Esophagus squamous epithelium (tissue), 5 donors: Measurements from ENCODE around the gene PRKCA. TPM values are rescaled to one million over a fixed set of nuclear protein-coding genes. Genes with fewer than 3 reads are reported as not detected.

Experiments used
- DNase-seq: peaks from one replicate; lab custom pipeline; 2025; lab: John Stamatoyannopoulos, UW
- H3K27ac ChIP-seq, 4 donors: fragments of 200-600 bp; sonication (generic); one replicate each; pipeline ENCODE4 v1.5.1; 2016 to 2019; ENCODE audit warnings: mild to moderate bottlenecking in 1 of 4
- H3K27me3 ChIP-seq, 4 donors: fragments of 200-600 bp; sonication (generic); 1 replicate in 3 of 4; 2 replicates in 1 of 4; pipeline versions ENCODE4 v1.5.1 to v1.6.0; 2017 to 2021; ENCODE audit warnings: antibody characterized with exemption in 1 of 4
- H3K36me3 ChIP-seq, 3 donors: fragments of 200-600 bp; sonication (generic); one replicate each; pipeline ENCODE4 v1.5.1; 2016 to 2019
- H3K4me1 ChIP-seq, 3 donors: fragments of 200-600 bp; sonication (generic); one replicate each; pipeline ENCODE4 v1.5.1; 2017 to 2019
- H3K4me3 ChIP-seq, 4 donors: fragments of 200-600 bp; sonication (generic); 1 replicate in 3 of 4; 2 replicates in 1 of 4; pipeline ENCODE4 v1.5.1; 2016 to 2019; ENCODE audit warnings: mild to moderate bottlenecking in 2 of 4, moderate library complexity in 1 of 4
- H3K9me3 ChIP-seq, 3 donors: fragments of 200-600 bp; sonication (generic); one replicate each; pipeline ENCODE4 v1.5.1; 2016 to 2019
- CTCF ChIP-seq, 6 experiments: fragments of 450-650 bp in 4 of 6; fragments of 200-600 bp in 2 of 6; sonication (generic) in 2 of 6; IDR thresholded peaks; one replicate each; pipeline ENCODE4 v1.5.1; 2016 to 2019; ENCODE audit warnings: antibody characterized with exemption in 6 of 6, mild to moderate bottlenecking in 4 of 6, moderate library complexity in 4 of 6
- POLR2A ChIP-seq, 4 donors: fragments of 450-650 bp; IDR thresholded peaks; one replicate each; pipeline ENCODE4 v1.6.1; 2017; ENCODE audit warnings: antibody characterized with exemption in 4 of 4, mild to moderate bottlenecking in 4 of 4, moderate library complexity in 3 of 4
- WGBS, 2 donors: methylation state at CpG; one replicate each; pipeline ENCODE4 v1.1.5; 2018; 5-methylcytosine and 5-hydroxymethylcytosine counted together
- intact Hi-C: fragments of 100-400 bp; cut with DNase I; formaldehyde crosslinking; loops from one replicate; pipeline ENCODE4 v1.15.0; 2022
- total RNA-seq, 4 donors: library from RNA; depleted of rRNA; stranded (reverse); fragments of >200 nt; gene quantifications; one replicate each; pipeline ENCODE4 v1.1.0, GENCODE V29; 2016
- donor health status: DM: yes; HTN: yes; CAD: no.

The PRKCA gene
- total RNA-seq, 4 donors from 2014 or later, result 2.4 to 9.2 (median 4.2) TPM

DNA sequence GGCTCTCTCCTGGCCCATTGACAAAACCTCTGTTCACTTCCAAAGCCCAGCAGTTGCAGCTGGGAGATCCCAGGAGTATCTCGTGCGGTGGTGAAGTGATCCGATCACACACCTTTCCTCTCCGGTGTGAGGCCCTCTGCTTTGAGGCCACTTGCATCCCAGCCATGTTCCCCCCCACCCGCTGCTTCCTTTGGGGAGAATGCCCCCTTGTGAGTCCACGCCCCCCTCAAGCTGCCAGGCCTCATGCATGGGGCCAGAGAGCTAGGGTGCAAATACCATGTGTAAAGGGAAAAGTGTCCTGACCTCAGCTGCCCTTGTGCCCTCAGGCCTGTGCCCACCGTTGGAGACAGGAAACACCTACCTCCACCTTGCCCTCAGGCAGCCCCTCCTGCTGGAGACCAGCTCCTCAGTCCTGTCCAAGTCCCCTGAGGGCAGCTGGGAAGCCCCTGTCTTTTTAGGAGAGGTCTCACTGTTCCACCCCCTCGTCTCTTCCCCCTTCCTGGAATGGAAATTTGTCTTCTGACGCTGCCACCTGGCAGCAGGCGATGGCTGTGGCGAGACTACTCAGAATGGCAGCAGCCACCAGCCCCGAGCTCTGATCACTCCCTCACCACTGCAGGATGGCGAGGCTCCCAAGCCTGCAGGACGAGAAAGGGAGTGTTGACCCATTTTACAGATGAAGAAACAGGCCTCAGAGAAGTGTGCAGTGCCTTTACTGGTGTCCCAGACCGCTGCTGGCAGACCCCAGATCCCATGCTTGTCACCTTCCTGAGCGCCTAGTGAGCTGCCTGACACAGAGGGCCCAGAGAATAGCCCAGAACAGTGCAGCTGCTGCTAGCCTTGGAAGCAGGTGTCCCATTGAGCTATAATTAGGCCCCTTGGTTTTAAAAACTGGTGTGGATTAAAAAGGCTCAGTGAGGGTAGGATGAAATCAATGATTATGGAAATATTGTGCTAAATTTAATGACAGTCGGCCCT is 411.9 kb downstream of the PRKCA start:
- no peaks in the 10 kb centered on the region for H3K36me3 ChIP-seq
- no peak overlapping the region for H3K4me3 ChIP-seq
- 84% methylated on average over 4 to 8 of the region's 17 CpGs for WGBS, 2 donors
- no peaks in the 10 kb centered on the region for H3K9me3 ChIP-seq
- peaks cover 0 to 20% (median 0%) of the 10 kb centered on the region in 3 donors for H3K4me1 ChIP-seq
- no peak overlapping the region for H3K27ac ChIP-seq
- no peak for TF ChIP-seq CTCF (IDR thresholded peaks at IDR 0.05)
- TF ChIP-seq POLR2A (IDR thresholded peaks at IDR 0.05), result no peak
- intact Hi-C loops, result loop anchor here (5.0 kb wide), 1 partner anchor 193 kb away; no protein-coding TSS in a partner anchor
- no peak for DNase-seq
- H3K27me3 ChIP-seq, result no peaks in the 10 kb centered on the region

DNA sequence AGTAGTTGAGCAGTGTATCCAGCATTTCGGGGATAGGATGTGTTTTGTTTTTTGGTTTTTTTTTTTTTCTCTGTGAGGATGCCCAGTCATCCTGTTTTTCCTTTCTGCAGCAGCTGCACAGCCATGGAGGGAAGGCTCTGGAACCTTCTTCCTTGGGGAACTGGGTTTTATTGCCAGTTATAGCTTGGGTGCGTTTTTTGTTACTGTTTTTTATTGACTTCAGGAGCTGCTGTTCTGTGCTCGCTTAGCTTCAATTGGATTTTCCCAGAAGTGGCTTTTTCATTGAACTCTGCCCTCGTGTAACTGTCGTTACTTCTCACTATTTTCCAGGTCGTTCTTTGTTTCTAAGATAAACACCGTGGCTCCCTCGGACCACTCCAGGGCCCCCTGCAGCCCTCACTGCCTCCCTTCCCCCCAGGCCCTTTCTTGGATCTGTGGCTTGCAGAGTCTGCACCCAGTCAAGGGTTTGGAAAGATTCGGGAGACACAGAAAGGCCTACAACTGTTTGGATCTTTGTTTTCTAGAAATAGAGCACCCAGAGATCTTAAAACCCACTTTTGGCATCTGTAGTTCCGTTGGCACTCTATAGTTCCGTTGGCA is 412.8 kb downstream of the PRKCA start:
- H3K27me3 ChIP-seq, result no peaks in the 10 kb centered on the region
- TF ChIP-seq CTCF (IDR thresholded peaks at IDR 0.05), result no peak
- no peak for TF ChIP-seq POLR2A (IDR thresholded peaks at IDR 0.05)
- intact Hi-C loops, result loop anchor here (5.0 kb wide), 1 partner anchor 192 kb away; no protein-coding TSS in a partner anchor
- H3K36me3 ChIP-seq, result no peaks in the 10 kb centered on the region
- H3K27ac ChIP-seq, result no peak overlapping the region
- no peak overlapping the region for H3K4me3 ChIP-seq
- no peak for DNase-seq
- 55% methylated on average over 11 of the region's 11 CpGs for WGBS, 2 donors
- peaks cover 0 to 20% (median 0%) of the 10 kb centered on the region in 3 donors for H3K4me1 ChIP-seq
- no peaks in the 10 kb centered on the region for H3K9me3 ChIP-seq

GRCh38 chr17:66715745-66716156 is 413.3 kb downstream of the PRKCA start:
- Histone ChIP-seq H3K36me3 (no peaks in the 10 kb centered on the region), H3K4me3 (no peak overlapping the region), H3K27me3 (no peaks in the 10 kb centered on the region), H3K9me3 (no peaks in the 10 kb centered on the region), H3K27ac (no peak overlapping the region), H3K4me1 (peaks cover 0 to 20% (median 0%) of the 10 kb centered on the region in 3 donors)
- intact Hi-C loops, result loop anchor here (5.0 kb wide), 1 partner anchor 192 kb away; no protein-coding TSS in a partner anchor
- WGBS, 2 donors, result 29 to 30% methylated on average over 3 of the region's 3 CpGs
- peak; percentile 22 to 81 (median 68) for TF ChIP-seq CTCF (IDR thresholded peaks at IDR 0.05)
- no peak for TF ChIP-seq POLR2A (IDR thresholded peaks at IDR 0.05)
- DNase-seq, result no peak

DNA sequence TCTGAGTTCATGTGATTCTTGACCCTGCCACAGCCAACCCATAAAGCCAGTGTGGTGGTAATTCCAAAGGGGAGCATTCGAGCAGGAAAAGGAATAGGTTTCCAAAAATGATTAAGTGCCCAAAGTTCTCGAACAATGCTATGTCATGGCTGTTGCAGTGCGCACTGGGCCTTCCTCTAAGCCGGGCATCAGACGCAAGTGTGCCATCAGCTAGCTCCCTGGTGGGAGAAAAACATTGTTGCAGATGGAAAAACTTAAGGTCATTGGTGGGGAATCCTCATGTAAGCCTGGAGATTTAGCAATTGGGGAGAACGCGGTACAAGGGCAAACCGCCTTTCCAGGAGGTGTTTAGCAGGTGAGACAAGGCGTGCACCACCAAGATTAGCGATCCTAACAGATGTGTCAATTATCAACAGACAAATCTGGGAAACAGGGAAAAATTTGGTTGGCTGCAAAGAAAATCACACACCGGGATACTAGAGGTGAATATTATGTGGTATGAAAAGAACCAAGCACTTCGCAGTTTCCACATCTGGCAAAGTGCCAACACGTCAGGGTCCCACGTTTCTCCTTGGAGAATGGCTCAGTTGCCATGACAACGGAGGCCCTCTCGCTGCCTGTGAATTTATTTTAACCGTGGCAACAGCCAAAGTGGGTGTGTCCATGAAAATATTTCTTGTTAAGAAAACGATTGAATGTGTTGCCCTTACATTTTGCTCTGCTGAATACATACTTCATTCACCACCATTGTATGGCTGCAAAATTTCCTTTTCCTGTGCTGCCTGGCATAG is 414.0 kb downstream of the PRKCA start:
- Histone ChIP-seq H3K36me3 (no peaks in the 10 kb centered on the region), H3K4me3 (no peak overlapping the region), H3K4me1 (peaks cover 0 to 19% (median 0%) of the 10 kb centered on the region in 3 donors), H3K27me3 (no peaks in the 10 kb centered on the region), H3K9me3 (no peaks in the 10 kb centered on the region), H3K27ac (no peak overlapping the region)
- intact Hi-C loops, result loop anchor here (5.0 kb wide), 1 partner anchor 191 kb away; no protein-coding TSS in a partner anchor
- no peak for TF ChIP-seq POLR2A (IDR thresholded peaks at IDR 0.05)
- no peak for TF ChIP-seq CTCF (IDR thresholded peaks at IDR 0.05)
- no peak for DNase-seq
- WGBS, 2 donors, result 66 to 67% methylated on average over 18 of the region's 18 CpGs
